Testis (tissue), 3 donors: ENCODE measurements around the gene SMIM13. TPM values are rescaled to one million over a fixed set of nuclear protein-coding genes. Genes with fewer than 3 reads are reported as not detected.

ENCODE experiments used
- DNase-seq: peaks from one replicate; pipeline ENCODE4 v3.0.0-alpha.2; 2019
- H3K27ac ChIP-seq, 2 donors: fragments of 200-600 bp; sonication (generic); one replicate each; pipeline ENCODE4 v1.5.1; 2019
- H3K27me3 ChIP-seq: fragments of 200-600 bp; sonication (generic); one replicate; pipeline ENCODE4 v1.5.1; 2019
- H3K36me3 ChIP-seq: fragments of 200-600 bp; sonication (generic); one replicate; pipeline ENCODE4 v1.5.1; 2017; ENCODE audit warnings: low read depth; ENCODE audit errors: missing control alignments
- H3K4me1 ChIP-seq: fragments of 200-600 bp; sonication (generic); one replicate; pipeline ENCODE4 v1.5.1; 2019
- H3K4me3 ChIP-seq, 2 donors: fragments of 200-600 bp; sonication (generic); one replicate each; pipeline ENCODE4 v1.5.1; 2017 to 2019
- H3K9me3 ChIP-seq: fragments of 200-600 bp; sonication (generic); one replicate; pipeline ENCODE4 v1.5.1; 2017
- POLR2A ChIP-seq: fragments of 450-650 bp; IDR thresholded peaks from one replicate; pipeline ENCODE4 v1.6.1; 2017; ENCODE audit warnings: antibody characterized with exemption, mild to moderate bottlenecking, moderate library complexity
- WGBS, 2 donors: methylation state at CpG; one replicate each; pipeline ENCODE4 v1.1.5; 2018; 5-methylcytosine and 5-hydroxymethylcytosine counted together
- intact Hi-C: fragments of 100-400 bp; cut with DNase I; formaldehyde crosslinking; loops from one replicate; pipeline ENCODE4 v1.15.1; 2023; ENCODE audit warnings: low total_unique reads
- polyA plus RNA-seq: library from polyadenylated mRNA; stranded (reverse); fragments of 350-450 nt; fragmentation: Illumina TruSeq; extraction: RNeasy Lipid Tissue Mini Kit (QIAGEN cat#74804); gene quantifications from one replicate; pipeline ENCODE4 v1.2.3, GENCODE V29; 2014; ENCODE audit warnings: low read depth, low replicate concordance; ENCODE audit not compliant: insufficient read depth
- small RNA-seq, 2 donors: library from RNA; depleted of rRNA; stranded (forward); fragments of <200 nt; gene quantifications; one replicate each; pipeline ENCODE3, GENCODE V24; 2016
- total RNA-seq, 2 donors: library from RNA; depleted of rRNA; stranded (reverse); fragments of >200 nt; gene quantifications; one replicate each; pipeline ENCODE4 v1.2.3, GENCODE V29; 2016
- TF ChIP-seq, protein P1 (sequence below), 3 experiments: fragments of 450-650 bp in 2 of 3; fragments of 200-600 bp in 1 of 3; sonication (generic) in 1 of 3; IDR thresholded peaks; one replicate each; pipeline ENCODE4 v1.5.1; 2016 to 2019; ENCODE audit warnings: antibody characterized with exemption in 3 of 3, mild to moderate bottlenecking in 2 of 3, moderate library complexity in 1 of 3

Gene SMIM13
- total and polyA plus RNA-seq, 3 donors from 2014 or later = 7.2 to 13.2 (median 8.9) TPM

DNA sequence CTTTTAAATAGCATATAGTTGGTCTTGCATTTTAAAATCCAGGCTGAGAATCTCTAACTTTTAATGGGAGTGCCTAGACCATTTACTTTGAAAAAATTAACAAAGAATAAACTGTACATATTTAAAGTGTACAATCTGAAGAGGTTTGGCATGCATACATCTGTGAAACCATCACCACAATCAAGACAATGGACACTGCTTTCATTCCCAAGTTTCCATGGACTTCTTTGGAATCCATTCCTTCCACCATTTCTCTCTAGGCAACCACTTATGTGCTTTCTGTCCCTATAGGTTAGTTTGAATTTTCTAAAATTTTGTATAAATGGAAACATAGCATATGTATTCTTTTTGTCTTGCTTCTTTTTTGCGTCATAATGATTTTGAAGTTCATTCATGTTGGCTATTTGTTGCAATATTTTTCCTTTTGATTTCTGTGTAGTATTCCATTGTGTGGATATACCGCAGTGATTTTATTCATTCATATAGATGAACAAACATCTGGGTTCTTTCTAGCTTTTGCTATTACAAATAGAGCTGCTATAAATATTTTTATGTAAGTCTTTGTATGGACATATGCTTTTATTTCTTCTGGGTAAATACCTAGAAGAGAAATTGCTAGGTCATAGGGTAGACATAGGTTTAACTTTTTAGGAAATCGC is 88.0 kb downstream of the SMIM13 start:
- no peak overlapping the region for H3K27ac ChIP-seq
- no peaks in the 10 kb centered on the region for H3K9me3 ChIP-seq
- no peak for DNase-seq
- H3K27me3 ChIP-seq = no peaks in the 10 kb centered on the region
- no peaks in the 10 kb centered on the region for H3K4me1 ChIP-seq
- no peak overlapping the region for H3K4me3 ChIP-seq
- WGBS, 2 donors = 93 to 99% methylated on average over 3 of the region's 3 CpGs
- no peaks in the 10 kb centered on the region for H3K36me3 ChIP-seq
- TF ChIP-seq POLR2A = no peak
- TF ChIP-seq, protein P1, sequence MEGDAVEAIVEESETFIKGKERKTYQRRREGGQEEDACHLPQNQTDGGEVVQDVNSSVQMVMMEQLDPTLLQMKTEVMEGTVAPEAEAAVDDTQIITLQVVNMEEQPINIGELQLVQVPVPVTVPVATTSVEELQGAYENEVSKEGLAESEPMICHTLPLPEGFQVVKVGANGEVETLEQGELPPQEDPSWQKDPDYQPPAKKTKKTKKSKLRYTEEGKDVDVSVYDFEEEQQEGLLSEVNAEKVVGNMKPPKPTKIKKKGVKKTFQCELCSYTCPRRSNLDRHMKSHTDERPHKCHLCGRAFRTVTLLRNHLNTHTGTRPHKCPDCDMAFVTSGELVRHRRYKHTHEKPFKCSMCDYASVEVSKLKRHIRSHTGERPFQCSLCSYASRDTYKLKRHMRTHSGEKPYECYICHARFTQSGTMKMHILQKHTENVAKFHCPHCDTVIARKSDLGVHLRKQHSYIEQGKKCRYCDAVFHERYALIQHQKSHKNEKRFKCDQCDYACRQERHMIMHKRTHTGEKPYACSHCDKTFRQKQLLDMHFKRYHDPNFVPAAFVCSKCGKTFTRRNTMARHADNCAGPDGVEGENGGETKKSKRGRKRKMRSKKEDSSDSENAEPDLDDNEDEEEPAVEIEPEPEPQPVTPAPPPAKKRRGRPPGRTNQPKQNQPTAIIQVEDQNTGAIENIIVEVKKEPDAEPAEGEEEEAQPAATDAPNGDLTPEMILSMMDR (IDR thresholded peaks at IDR 0.05) = no peak
- intact Hi-C loops = no loop called here

DNA sequence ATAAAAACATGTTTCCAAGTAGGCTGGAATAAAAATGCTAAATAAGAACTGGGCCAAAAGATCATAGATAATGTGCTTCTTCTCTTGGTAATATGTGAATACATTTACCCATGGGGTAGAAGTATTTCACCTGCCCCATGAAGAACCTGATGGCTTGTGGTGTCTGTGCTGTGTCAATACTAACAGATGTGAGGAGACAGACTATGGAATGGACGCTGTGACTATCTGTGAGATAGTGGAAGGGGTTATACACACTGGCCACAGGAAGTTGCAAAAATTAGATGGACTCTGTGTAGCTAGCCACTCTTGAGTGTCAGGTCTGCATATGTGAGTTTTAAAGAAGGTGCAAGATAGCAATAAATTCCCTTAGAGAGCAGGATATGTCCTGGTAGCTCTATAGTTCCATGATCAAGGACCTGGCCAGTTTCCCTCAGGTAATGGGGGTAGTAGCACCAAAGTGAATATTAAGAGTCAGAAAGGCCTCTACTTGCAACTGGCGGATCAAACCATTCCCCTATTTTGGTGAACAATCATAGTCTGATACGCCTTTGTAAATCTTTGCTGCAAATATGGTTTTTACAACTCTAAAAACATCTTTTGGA is 90.2 kb downstream of the SMIM13 start:
- Histone ChIP-seq H3K4me1 (no peaks in the 10 kb centered on the region), H3K4me3 (no peak overlapping the region), H3K27me3 (no peaks in the 10 kb centered on the region), H3K36me3 (no peaks in the 10 kb centered on the region), H3K27ac (no peak overlapping the region), H3K9me3 (no peaks in the 10 kb centered on the region)
- WGBS, 2 donors = 80 to 85% methylated on average over 3 of the region's 3 CpGs
- intact Hi-C loops = no loop called here
- DNase-seq = no peak
- no peak for TF ChIP-seq POLR2A
- TF ChIP-seq, protein P1 (IDR thresholded peaks at IDR 0.05) = no peak

DNA sequence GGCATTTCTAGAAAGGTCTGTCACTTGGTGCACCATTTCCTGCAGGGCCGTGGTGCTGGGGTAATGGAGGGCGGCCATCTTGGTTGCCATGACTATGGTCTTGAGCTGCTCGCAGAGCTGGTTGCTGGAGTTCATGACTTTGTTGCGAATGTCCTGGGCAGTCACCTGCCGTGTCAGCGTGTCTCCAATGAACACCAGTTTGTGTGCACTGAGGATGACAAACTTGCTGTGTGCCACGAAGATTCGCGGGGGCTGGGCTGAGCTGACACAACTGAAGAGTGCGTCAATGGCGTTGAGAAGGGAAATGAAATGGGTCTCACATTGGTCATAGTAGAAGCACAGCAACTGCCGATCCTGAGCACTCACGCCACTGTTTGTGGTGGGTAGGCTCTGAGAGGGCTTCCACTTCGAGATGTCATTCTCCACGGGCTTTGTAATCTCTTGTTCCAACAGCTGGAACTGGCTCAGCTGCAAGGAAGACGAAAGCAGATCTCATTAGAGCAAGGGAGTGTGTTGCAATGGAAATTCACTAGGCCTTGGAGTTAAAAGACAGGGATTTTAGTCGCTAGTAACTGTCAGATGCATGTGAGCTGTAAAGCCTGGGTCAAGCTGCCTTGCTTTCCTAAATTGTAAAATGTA is 91.7 kb downstream of the SMIM13 start:
- H3K9me3 ChIP-seq = no peaks in the 10 kb centered on the region
- H3K4me3 ChIP-seq = peak overlapping the region; percentile 12 to 29
- H3K27ac ChIP-seq = no peak overlapping the region
- H3K4me1 ChIP-seq = no peaks in the 10 kb centered on the region
- 73 to 81% methylated on average over 13 to 17 of the region's 17 CpGs for WGBS, 2 donors
- no peak for TF ChIP-seq POLR2A
- TF ChIP-seq, protein P1 (IDR thresholded peaks at IDR 0.05) = no peak
- no peak for DNase-seq
- intact Hi-C loops = no loop called here
- H3K27me3 ChIP-seq = no peaks in the 10 kb centered on the region
- H3K36me3 ChIP-seq = no peaks in the 10 kb centered on the region

DNA sequence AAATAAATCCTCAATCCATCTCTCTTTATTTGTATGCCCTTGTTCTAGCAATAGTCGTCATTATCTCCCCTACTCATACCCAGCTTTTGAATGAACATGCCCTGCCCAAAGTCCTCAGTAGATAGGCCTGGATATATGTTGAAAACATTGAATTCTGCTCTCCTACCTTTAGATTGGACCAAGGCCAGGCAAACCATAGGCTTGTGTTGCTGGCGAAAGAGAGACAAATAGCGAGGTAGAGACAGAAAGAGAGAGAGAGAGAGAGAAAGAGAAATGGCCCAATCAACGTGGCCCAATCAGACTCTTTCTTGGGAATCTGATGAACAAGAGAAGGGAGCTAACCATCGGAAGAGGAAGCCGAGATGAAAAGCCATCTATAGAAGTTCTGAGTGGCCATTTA is 93.7 kb downstream of the SMIM13 start:
- no peak for DNase-seq
- Histone ChIP-seq H3K9me3 (no peaks in the 10 kb centered on the region), H3K27ac (no peak overlapping the region), H3K27me3 (no peaks in the 10 kb centered on the region), H3K36me3 (no peaks in the 10 kb centered on the region), H3K4me1 (no peaks in the 10 kb centered on the region), H3K4me3 (no peak overlapping the region)
- intact Hi-C loops = no loop called here
- 91 to 92% methylated on average over 6 of the region's 6 CpGs for WGBS, 2 donors
- TF ChIP-seq, protein P1 (IDR thresholded peaks at IDR 0.05) = no peak
- TF ChIP-seq POLR2A = no peak

Small RNA genes within 50 kb of the gene (small RNA-seq; reads per million reads assigned to genes)
- gene AL136139.1 = 0 reads per million in 2 donors

Other genes starting within 250 kb of the SMIM13 start
- 1 to 10 TPM; 1.0 to 1.2 TPM for gene GCM2, start 211.8 kb upstream of the SMIM13 start, total RNA-seq
- gene GCM2, start 211.8 kb upstream of the SMIM13 start, polyA plus RNA-seq = 0.90 TPM
- 1 to 10 TPM; 6.9 to 8.7 TPM for gene SYCP2L, start 206.8 kb upstream of the SMIM13 start, total RNA-seq
- gene SYCP2L, start 206.8 kb upstream of the SMIM13 start, polyA plus RNA-seq = 5.4 TPM
- 10 to 100 TPM; 25.0 to 30.7 TPM for gene ELOVL2, start 49.5 kb upstream of the SMIM13 start, total RNA-seq
- 26.7 TPM for gene ELOVL2, start 49.5 kb upstream of the SMIM13 start, polyA plus RNA-seq
- gene ERVFRD-1, start 17.9 kb downstream of the SMIM13 start, total RNA-seq = not detected
- 0.16 TPM for gene ERVFRD-1, start 17.9 kb downstream of the SMIM13 start, polyA plus RNA-seq
- 10 to 100 TPM; 31.8 to 67.0 TPM for gene NEDD9, start 138.8 kb downstream of the SMIM13 start, total RNA-seq
- 21.0 TPM for gene NEDD9, start 138.8 kb downstream of the SMIM13 start, polyA plus RNA-seq